K562 (cell line): ENCODE results near the gene FAM156A. TPM values are rescaled to one million over a fixed set of nuclear protein-coding genes. Genes with fewer than 3 reads are reported as not detected.

Source experiments
- ATAC-seq: fragments of 200-7000 bp; cut with Tn5 transposase; 3 replicates; pipeline ENCODE4 v1.9.1; 2020; ENCODE audit warnings: moderate library complexity
- BruUV-seq: library from RNA; stranded (reverse); fragments of 400-500 nt; replicated peaks from 2 replicates; lab custom pipeline; 2021; lab: Mats Ljungman, UMichigan
- CTCF ChIA-PET: fragments of 300-600 bp; formaldehyde crosslinking; extraction: SDS; loops from one replicate; lab custom pipeline; 2021; ENCODE audit warnings: low intra/inter-chr PET ratio; lab: Yijun Ruan, JAX
- POLR2A ChIA-PET: fragments of 300-600, 350-650 bp; sonication (Branson Sonifier 250); formaldehyde crosslinking; extraction: SDS; loops from one replicate; lab custom pipeline; 2021; ENCODE audit warnings: antibody characterized with exemption, inconsistent platforms; lab: Yijun Ruan, JAX
- DNase-seq, 4 experiments: peaks; one replicate each; pipeline versions ENCODE4 v3.0.0 to v3.0.0-alpha.2; 2011 to 2018; ENCODE audit warnings: low spot score in 3 of 4, mixed read lengths in 3 of 4; ENCODE audit errors: extremely low read depth in 1 of 4
- FAIRE-seq: peaks from 2 replicates; lab custom pipeline; 2011; peaks lifted over from hg19 to GRCh38; lab: Jason Lieb, UNC
- H2AFZ ChIP-seq: 2 replicates; pipeline ENCODE4 v1.6.0; 2011; ENCODE audit warnings: low read depth, low read length, control low read depth, inconsistent platforms
- H3K27ac ChIP-seq: fragments of 200-600 bp; 3 replicates; pipeline ENCODE4 v1.8.0; 2011; ENCODE audit warnings: low read depth, mild to moderate bottlenecking, control low read depth, inconsistent platforms, low read length, moderate library complexity, mixed read lengths; ENCODE audit errors: extremely low read depth
- H3K27me3 ChIP-seq, 2 experiments: fragments of 300-600 bp in 1 of 2; 2 replicates in 1 of 2; 3 replicates in 1 of 2; pipeline versions ENCODE4 v1.6.0 to v1.8.0; 2011; ENCODE audit warnings: inconsistent platforms in 2 of 2, low read length in 2 of 2, mild to moderate bottlenecking in 1 of 2, mixed read lengths in 1 of 2, moderate library complexity in 1 of 2; ENCODE audit not compliant: control insufficient read depth in 2 of 2, insufficient read depth in 2 of 2
- H3K36me3 ChIP-seq: fragments of 300-600 bp; 3 replicates; pipeline ENCODE4 v1.8.0; 2011; ENCODE audit warnings: mild to moderate bottlenecking, low read length, inconsistent platforms; ENCODE audit not compliant: control insufficient read depth, insufficient read depth
- H3K4me1 ChIP-seq, 2 experiments: fragments of 200-600 bp in 1 of 2; replicated peaks in 1 of 2; 2 replicates in 1 of 2; 3 replicates in 1 of 2; pipeline versions ENCODE4 v1.5.1 to v1.8.0; 2011; ENCODE audit warnings: inconsistent platforms in 2 of 2, low read length in 2 of 2, mild to moderate bottlenecking in 1 of 2, mixed read lengths in 1 of 2, moderate library complexity in 1 of 2; ENCODE audit not compliant: control insufficient read depth in 2 of 2, insufficient read depth in 2 of 2
- H3K4me2 ChIP-seq: 2 replicates; pipeline ENCODE4 v1.6.1; 2011; ENCODE audit warnings: low read length, control low read depth, inconsistent platforms, mixed read lengths; ENCODE audit not compliant: insufficient read depth
- H3K4me3 ChIP-seq: fragments of 200-600 bp; sonication (generic), shearing (Covaris generic); 2 replicates; pipeline ENCODE4 v1.5.1; 2016; ENCODE audit warnings: control low read depth, inconsistent platforms
- H3K79me2 ChIP-seq: fragments of 200-600 bp; 3 replicates; pipeline ENCODE4 v1.8.0; 2011; ENCODE audit warnings: low read length, inconsistent platforms; ENCODE audit not compliant: control insufficient read depth, insufficient read depth
- H3K9ac ChIP-seq, 2 experiments: 2 replicates each; pipeline versions ENCODE4 v1.6.0 to v1.6.1; 2011; ENCODE audit warnings: low read depth in 2 of 2, low read length in 2 of 2, control low read depth in 1 of 2, inconsistent platforms in 1 of 2, mild to moderate bottlenecking in 1 of 2, mixed read lengths in 1 of 2; ENCODE audit not compliant: insufficient read depth in 1 of 2
- H3K9me1 ChIP-seq: one replicate; pipeline ENCODE4 v1.6.0; 2011; ENCODE audit warnings: inconsistent platforms, mild to moderate bottlenecking, low read length, moderate library complexity; ENCODE audit not compliant: control insufficient read depth, insufficient read depth
- H3K9me3 ChIP-seq: replicated peaks from 2 replicates; pipeline ENCODE4 v1.5.1; 2011; ENCODE audit warnings: low read depth, low read length, inconsistent platforms; ENCODE audit not compliant: control insufficient read depth, insufficient read depth
- H4K20me1 ChIP-seq: replicated peaks from 2 replicates; pipeline ENCODE4 v1.6.1; 2011; ENCODE audit warnings: low read length, inconsistent platforms, mixed read lengths; ENCODE audit not compliant: control insufficient read depth, insufficient read depth
- GABPA ChIP-seq: fragments of 200-800 bp; sonication (Bioruptor generic); conservative IDR thresholded peaks from 2 replicates; pipeline ENCODE4 v1.6.1; 2016; ENCODE audit warnings: low read depth, missing genetic modification characterization, missing compliant biosample characterization
- SETDB1 ChIP-seq: IDR thresholded peaks from one replicate; pipeline ENCODE4 v1.6.1; 2012; ENCODE audit warnings: low read length, control low read depth, inconsistent platforms
- ZC3H8 ChIP-seq: fragments of 450-650 bp; IDR thresholded peaks from 2 replicates; pipeline ENCODE4 v1.6.1; 2017
- WGBS: fragments of 100-300 bp; shearing (Covaris generic); methylation state at CpG from one replicate; pipeline ENCODE4 v1.1.6; 2016; ENCODE audit warnings: low coverage, mixed read lengths; ENCODE audit not compliant: insufficient coverage; ENCODE audit errors: missing lambda C conversion rate; 5-methylcytosine and 5-hydroxymethylcytosine counted together
- in situ Hi-C: fragments of 300-500 bp; cut with MboI; formaldehyde crosslinking; loops from 4 replicates; pipeline ENCODE4 v1.15.0; 2018; ENCODE audit warnings: inconsistent platforms, mixed read lengths
- intact Hi-C: fragments of 100-400 bp; cut with micrococcal nuclease; formaldehyde crosslinking; loops from 2 replicates; pipeline ENCODE4 v1.14.2; 2022
- polyA plus RNA-seq, 8 experiments: library from polyadenylated mRNA; depleted of rRNA in 4 of 8; stranded (reverse) in 5 of 8; unstranded in 3 of 8; fragments of >200 nt; fragmentation: Nextera tagmentation in 2 of 8; fragmentation: Illumina TruSeq in 1 of 8; extraction: Ambion mirVana in 2 of 8; extraction: Trizol in 1 of 8; gene quantifications; 2 replicates each; pipeline versions ENCODE4 v1.2.1 to v1.2.3, GENCODE V29; 2011 to 2014; ENCODE audit warnings: inconsistent platforms in 1 of 8, missing spikeins in 1 of 8
- total RNA-seq, 7 experiments: library from RNA; depleted of rRNA in 6 of 7; stranded (reverse); fragments of >200 nt in 6 of 7; fragmentation: Illumina TruSeq in 2 of 7; extraction: Trizol in 2 of 7; gene quantifications; 2 replicates each; pipeline versions ENCODE4 v1.2.1 to v1.2.3, GENCODE V29; 2011 to 2021; ENCODE audit warnings: low replicate concordance in 1 of 7

The FAM156A gene
- total and polyA plus RNA-seq, 9 of the 15 experiments (the other 6 are each of a cell fraction or from before 2014, with no cell fraction given): 1.9 to 20.3 (median 8.6) TPM

DNA sequence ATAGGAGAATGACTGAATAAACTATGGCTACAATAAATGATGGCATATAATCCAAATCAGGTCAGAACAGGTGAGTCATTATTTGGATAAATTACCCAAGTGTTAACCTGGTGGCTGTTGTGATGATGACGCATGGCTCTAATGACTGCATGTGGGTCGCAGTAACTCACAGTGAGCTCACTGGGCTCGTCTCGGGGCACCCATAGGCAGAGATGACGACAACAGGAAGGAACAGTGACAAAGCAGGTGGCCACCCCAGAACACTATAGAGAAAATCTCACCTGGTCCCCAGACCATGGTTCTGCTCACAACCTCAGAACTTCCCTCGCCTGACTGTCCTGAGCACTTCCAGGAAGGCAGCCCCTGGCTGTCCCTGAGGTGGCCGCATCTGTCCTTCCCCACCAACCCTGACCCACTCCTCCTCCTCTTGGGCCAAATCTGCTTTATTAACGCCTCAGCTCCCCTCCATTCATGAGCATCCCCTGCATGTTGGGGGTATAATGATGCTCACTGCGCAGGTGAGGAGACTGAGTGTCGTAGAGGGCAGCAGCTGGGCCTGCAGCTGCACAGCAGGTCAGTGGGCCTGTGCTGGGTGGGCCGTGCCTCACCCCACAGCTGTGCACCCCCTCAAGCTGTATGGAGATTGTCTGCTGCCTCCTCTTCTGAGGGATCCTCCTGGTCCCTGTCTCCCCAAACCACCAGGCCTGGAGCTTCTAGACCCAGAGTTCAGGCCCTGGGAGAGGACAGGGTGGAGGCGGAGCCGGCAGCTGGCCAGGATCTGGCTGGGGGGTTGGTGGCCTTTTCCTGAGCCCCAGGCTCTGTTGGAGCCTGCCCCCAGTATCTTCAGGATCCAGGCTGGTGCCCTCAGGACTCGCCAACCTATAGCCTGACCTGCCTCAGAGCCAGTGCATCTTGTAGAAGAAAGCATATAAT is 30.9 kb upstream of the FAM156A start:
- in situ Hi-C loops (loop anchor here (5.0 kb wide), 1 partner anchor 102 kb away; no protein-coding TSS in a partner anchor), intact Hi-C loops (no loop called here)
- Histone ChIP-seq H3K9me1 (no peaks in the 10 kb centered on the region), H3K9ac (no peak overlapping the region), H3K27ac (no peak overlapping the region), H3K36me3 (no peaks in the 10 kb centered on the region), H3K79me2 (peaks cover under 1% of the 10 kb centered on the region; the same call in 1 of the 3 replicates), H4K20me1 (no peaks in the 10 kb centered on the region), H3K9me3 (no peaks in the 10 kb centered on the region), H3K27me3 (no peaks in the 10 kb centered on the region), H2AFZ (no peak overlapping the region), H3K4me2 (no peak overlapping the region), H3K4me3 (no peak overlapping the region), H3K4me1 (peaks cover 0 to 5% of the 10 kb centered on the region in 2 experiments; a peak in 3 of 5 replicates)
- ChIA-PET CTCF (no interaction called here), POLR2A (no interaction called here)
- WGBS: 22% methylated on average over 10 of the region's 14 CpGs
- BruUV-seq: no TSS peak
- DNase-seq (no peak), ATAC-seq (peak; percentile 31; the same call in 2 of the 3 replicates), FAIRE-seq (no peak)
- TF ChIP-seq ZC3H8 (no peak), SETDB1 (no peak), GABPA (tag) (no peak)
